ENCODE measurements around the gene NEDD9.
A peak's percentile ranks its signal among the peaks of the same experiment; 100 is the strongest.

Gene NEDD9

GRCh38 chr6:11188161-11188915 lies 44.1 kb downstream of the NEDD9 start:
- Histone ChIP-seq H3K9me3 (no peaks in the 10 kb centered on the region), H3K27me3 (no peaks in the 10 kb centered on the region), H3K4me3 (ENCODE audit: low read depth in 1 of 2, low read length in 1 of 2) (no peak overlapping the region), H3K4me1 (ENCODE audit: control insufficient read depth in 1 of 2, insufficient read depth in 1 of 2, low read depth in 1 of 2, low read length in 1 of 2) (no peaks in the 10 kb centered on the region), H3K36me3 (peaks cover 100% of the 10 kb centered on the region), H3K27ac (no peak overlapping the region)
- TF ChIP-seq CTCF (IDR thresholded peaks at IDR 0.05) = no peak

GRCh38 chr6:11187301-11187700 lies 45.2 kb downstream of the NEDD9 start:
- Histone ChIP-seq H3K36me3 (peaks cover 99% of the 10 kb centered on the region), H3K4me1 (ENCODE audit: control insufficient read depth in 1 of 2, insufficient read depth in 1 of 2, low read depth in 1 of 2, low read length in 1 of 2) (no peaks in the 10 kb centered on the region), H3K9me3 (no peaks in the 10 kb centered on the region), H3K4me3 (ENCODE audit: low read depth in 1 of 2, low read length in 1 of 2) (no peak overlapping the region), H3K27me3 (no peaks in the 10 kb centered on the region), H3K27ac (no peak overlapping the region)
- no peak for TF ChIP-seq CTCF (IDR thresholded peaks at IDR 0.05)

GRCh38 chr6:11185204-11185842 lies 47.1 kb downstream of the NEDD9 start:
- no peaks in the 10 kb centered on the region for H3K4me1 ChIP-seq (ENCODE audit: control insufficient read depth in 1 of 2, insufficient read depth in 1 of 2, low read depth in 1 of 2, low read length in 1 of 2)
- TF ChIP-seq CTCF (IDR thresholded peaks at IDR 0.05) = no peak
- H3K36me3 ChIP-seq = peaks cover 79% of the 10 kb centered on the region
- H3K27me3 ChIP-seq = no peaks in the 10 kb centered on the region
- no peak overlapping the region for H3K4me3 ChIP-seq (ENCODE audit: low read depth in 1 of 2, low read length in 1 of 2)
- no peaks in the 10 kb centered on the region for H3K9me3 ChIP-seq
- peak overlapping the region; percentile 19 for H3K27ac ChIP-seq

- Histone ChIP-seq H3K27ac (no peak overlapping the region), H3K4me1 (ENCODE audit: control insufficient read depth in 1 of 2, insufficient read depth in 1 of 2, low read depth in 1 of 2, low read length in 1 of 2) (no peaks in the 10 kb centered on the region), H3K27me3 (no peaks in the 10 kb centered on the region), H3K9me3 (no peaks in the 10 kb centered on the region), H3K36me3 (peaks cover 65% of the 10 kb centered on the region), H3K4me3 (ENCODE audit: low read depth in 1 of 2, low read length in 1 of 2) (no peak overlapping the region)
- TF ChIP-seq CTCF (IDR thresholded peaks at IDR 0.05) = no peak
Observed at GRCh38 chr6:11183761-11184362, 48.6 kb downstream of the NEDD9 start.

GRCh38 chr6:11181478-11182136 lies 50.9 kb downstream of the NEDD9 start:
- Histone ChIP-seq H3K27me3 (no peaks in the 10 kb centered on the region), H3K36me3 (peaks cover 42% of the 10 kb centered on the region), H3K4me3 (ENCODE audit: low read depth in 1 of 2, low read length in 1 of 2) (no peak overlapping the region), H3K27ac (no peak overlapping the region), H3K4me1 (ENCODE audit: control insufficient read depth in 1 of 2, insufficient read depth in 1 of 2, low read depth in 1 of 2, low read length in 1 of 2) (no peaks in the 10 kb centered on the region), H3K9me3 (no peaks in the 10 kb centered on the region)
- TF ChIP-seq CTCF (IDR thresholded peaks at IDR 0.05) = no peak
